Activated gamma-delta T cell treated with anti-CD3 and anti-CD28 coated beads, Interleukin-2, amount 50 U/mL, for 16 hours (primary cell): ENCODE data around the gene BID.

Source experiments
- DNase-seq: peaks from one replicate; pipeline ENCODE4 v3.0.0-alpha.2; 2020; ENCODE audit warnings: low read depth

BID gene

DNA sequence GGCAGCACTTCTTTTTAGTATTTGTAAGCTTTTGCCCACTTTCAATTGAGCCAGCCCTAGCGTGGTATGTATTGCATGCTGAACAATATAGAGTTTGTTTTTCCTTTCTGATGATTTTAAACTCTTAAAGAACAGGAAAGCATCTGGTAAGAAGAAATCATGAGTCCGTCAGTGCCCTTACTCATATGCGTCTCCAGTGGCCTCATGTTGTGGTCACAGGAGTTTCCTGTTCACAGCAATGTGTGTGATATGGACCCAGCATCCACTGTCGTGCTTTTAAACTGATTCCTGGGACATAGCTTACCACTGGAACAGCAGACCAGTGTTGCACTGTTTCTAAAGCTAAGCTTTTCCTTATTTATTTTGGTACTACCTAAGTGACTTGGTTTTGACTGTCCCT is 40.1 kb downstream of the BID start:
- no peak for DNase-seq

DNA sequence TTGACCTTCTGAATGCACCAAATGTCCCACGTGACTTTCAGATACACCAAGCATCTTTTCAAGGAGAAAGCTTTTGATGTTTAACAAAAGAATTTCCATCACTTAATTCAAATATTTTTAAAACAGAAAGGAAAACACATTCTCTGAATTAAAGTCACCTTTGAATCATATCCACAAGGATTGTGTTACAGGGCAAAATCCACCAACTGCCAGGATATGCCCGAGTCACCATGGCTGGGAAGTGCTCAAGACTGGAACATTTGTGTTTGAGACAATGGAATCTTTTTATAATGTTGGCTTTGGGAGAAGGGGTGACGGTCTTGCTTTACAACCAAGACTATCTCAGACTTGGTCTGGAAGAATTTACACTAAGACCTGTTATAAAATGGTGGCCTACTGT is 40.8 kb downstream of the BID start:
- DNase-seq = no peak

DNA sequence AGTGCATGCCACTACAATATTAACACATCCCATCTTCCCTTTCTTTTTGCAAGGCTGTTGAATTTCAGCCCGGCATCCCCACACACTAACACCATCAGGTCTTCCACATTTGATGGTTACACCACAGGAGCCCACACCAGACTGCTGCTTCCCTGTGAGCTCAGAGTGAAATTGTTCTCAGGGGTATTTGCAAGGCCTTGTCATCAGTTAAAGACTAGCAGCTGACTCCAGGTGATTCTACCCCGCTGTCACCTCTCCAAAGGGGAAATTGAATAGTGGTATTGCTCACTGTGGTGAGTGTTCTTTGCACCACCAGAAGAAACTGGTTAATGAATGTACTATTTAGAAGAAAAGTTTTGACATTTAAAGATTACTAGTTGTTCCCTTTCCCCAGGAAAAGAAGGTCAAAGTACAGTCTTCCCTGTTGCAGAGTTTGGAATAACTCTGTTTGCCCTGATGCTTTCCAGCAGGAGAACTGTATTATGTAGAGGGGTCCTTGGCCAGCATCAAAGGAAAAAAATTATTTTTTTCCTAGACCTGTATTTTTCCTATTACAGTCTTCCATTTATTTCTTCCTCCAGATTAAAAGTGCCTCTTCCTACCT is 41.9 kb downstream of the BID start:
- DNase-seq = no peak

DNA sequence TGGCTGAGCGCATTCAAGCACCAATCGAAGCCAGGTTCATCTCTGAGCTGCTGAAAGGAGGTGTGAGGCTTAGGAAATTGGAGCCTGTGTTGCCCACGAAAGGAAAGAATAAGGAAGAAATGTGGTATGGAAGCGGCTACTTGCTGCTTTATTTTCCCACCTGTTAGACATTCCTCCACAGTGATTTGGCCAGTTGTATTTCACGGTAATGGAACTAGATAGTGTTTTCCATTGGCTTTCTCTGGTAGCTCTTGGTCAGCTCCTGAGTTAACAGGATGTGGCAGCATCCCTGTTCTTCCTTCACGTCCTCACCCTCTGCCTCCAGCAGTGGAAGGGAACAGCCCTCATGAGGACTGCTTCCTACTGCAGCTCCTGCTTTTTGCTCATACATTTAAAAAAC is 44.7 kb downstream of the BID start:
- DNase-seq = no peak

DNA sequence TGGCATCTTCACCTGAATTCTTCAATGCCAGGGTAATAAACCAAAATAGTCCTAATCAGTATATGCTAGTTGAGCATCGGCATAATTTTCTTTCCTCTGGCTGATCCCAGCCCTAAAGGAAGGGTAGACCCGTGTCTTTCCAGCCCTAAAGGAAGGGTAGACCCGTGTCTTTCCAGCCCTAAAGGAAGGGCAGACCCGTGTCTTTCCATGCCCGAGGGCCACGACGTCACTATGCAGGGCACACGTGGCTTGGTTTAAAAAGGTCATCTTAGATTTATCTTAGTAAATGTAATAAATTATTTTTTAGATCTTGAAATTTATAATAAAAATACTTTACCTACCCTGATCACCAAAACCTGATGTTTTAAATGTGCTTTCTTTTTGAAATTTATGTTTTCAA is 45.5 kb downstream of the BID start:
- DNase-seq = no peak

DNA sequence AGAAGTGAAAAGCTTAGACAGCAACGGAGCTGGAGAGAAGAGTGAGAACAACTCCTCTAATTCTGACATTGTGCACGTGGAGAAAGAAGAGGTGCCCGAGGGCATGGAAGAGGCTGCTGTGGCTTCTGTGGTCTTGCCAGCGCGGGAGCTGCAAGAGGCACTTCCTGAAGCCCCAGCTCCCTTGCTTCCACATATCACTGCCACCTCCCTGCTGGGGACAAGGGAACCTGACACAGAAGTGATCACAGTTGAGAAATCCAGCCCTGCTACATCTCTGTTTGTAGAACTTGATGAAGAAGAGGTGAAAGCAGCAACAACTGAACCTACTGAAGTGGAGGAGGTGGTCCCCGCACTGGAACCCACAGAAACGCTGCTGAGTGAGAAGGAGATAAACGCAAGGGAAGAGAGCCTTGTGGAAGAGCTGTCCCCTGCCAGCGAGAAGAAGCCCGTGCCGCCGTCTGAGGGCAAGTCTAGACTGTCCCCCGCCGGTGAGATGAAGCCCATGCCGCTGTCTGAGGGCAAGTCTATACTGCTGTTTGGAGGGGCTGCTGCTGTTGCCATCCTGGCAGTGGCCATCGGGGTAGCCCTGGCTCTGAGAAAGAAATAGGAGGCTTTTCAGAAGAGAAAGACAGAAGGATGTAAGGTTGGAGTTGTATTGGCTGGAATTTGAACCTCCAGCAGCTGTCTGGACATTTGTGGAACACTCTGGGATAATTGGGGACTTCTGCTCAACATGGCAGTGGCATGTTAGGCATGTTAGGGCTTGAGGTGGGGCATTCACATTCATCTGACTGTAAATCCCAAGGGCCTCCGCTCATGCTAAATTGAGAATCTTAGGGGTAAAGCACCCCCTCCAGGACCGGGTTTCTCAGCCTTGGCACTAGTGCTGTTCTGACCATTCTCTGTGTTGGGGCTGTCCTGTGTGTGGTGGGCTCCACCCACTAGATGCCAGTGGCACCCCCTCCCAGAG is 47.1 kb downstream of the BID start:
- no peak for DNase-seq

DNA sequence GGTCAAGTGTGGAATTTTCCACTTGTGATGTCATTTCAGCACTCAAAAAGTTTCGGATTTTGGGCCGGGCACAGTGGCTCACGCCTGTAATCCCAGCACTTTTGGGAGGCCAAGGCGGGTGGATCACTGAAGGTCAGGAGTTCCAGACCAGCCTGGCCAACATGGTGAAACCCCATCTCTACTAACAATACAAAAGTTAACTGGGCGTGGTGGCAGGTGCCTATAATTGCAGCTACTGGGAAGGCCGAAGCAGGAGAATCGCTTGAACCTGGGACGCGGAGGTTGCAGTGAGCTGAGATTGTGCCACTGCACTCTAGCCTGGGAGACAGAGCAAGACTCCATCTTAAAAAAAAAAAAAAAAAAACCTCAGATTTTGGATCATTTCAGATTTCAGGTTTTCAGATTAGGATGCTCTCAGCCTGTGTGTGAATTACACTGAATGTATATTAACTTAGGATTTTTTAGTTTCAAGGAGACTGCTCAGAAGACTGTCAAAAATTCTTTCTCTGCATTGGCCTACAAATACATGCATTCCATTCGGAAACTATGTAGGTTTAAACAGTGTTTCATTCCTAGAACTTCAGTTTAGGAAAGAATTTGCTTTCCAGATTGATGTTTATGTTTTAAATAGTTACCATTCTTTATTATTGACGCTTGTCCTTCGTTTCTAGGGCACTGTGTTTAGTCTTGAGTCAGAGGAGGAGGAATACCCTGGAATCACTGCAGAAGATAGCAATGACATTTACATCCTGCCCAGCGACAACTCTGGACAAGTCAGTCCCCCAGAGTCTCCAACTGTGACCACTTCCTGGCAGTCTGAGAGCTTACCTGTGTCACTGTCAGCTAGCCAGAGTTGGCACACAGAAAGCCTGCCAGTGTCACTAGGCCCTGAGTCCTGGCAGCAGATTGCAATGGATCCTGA is 48.0 kb downstream of the BID start:
- DNase-seq = no peak

DNA sequence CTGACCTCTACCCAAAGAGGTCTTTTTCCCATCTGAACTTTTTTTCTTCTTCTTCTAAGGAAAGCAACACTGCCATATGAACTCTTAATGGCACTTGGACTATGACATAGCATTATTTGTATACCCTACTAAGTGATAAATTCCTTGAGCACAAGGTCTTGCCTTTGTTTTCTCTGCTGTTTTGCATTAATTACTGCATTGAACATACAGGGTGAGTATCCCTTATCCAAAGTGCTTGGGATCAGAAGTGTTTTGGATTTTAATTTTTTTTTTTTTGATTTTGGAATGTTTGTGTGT is 48.8 kb downstream of the BID start:
- no peak for DNase-seq

DNA sequence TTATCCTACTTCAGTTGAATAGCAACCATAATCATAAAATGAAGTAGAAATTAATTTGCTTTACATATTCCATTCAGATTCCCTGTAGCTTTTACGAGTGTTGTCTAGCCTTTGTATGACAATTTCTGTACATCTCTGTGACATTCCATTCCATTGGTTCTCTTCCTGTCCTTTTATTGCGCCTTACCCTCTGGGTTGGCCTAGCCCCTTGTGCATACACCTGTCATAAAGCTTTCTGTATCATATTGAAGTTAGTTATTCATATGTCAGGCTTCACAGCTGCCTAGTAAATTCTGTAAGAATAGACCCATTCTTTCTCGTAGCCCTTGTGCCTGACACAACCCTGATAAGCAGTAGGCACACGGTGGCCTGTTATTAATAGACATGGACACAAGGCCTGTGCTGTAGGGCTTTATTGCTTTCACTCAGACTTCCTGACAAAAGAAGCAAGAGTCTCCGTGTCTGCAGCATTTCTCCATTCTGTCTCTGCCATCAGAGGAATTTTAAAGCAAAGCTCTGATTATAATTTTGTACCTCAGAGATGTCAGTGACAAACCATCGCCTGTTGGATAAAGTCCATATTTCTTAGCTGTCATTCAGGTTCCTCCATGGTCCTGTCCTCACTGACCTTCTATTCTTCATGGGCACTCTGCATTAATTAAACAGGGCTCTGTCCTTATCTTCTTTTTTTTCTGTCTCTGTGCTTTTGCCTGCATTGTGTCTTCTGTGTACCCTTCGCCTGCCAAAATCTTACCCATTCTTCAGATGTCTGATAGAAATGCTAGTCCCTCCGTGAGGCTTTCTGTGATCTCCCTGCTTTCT is 49.4 kb downstream of the BID start:
- no peak for DNase-seq

DNA sequence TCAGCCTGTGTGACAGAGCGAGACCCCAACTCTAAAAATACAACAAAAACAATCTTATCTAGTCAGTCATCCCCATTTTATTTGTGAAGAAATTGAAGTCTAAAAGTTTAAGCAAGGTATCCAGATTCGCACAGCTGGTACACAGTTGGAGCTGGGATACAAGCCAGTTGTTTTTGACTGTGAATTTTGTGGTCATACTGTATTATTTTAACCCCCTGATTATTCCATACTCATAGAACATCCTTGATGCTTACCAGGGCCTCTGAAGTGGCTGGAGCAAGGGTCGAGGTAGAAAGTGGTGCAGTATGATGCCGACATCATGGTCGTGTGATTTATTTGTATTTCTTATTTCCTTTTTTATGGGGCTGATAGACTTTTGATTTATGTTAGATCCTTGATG is 50.0 kb downstream of the BID start:
- no peak for DNase-seq

DNA sequence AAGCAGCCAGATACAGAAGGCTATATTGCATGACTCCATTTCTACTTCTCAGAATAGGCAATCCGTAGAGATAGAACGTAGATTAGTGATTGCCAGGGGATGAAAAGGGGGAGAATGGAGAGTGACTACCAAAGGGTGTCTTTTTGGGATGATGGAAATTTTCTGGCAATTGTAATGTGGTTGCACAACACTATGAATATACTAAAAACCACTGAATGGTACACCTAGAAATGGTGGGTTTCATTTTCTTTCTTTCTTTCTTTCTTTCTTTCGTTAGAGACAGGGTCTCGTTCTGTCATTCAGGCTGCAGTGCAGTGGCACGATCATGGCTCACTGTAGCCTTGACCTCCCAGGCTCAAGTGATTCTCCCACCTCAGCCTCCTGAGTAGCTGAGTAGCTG is 54.4 kb downstream of the BID start:
- DNase-seq = no peak

DNA sequence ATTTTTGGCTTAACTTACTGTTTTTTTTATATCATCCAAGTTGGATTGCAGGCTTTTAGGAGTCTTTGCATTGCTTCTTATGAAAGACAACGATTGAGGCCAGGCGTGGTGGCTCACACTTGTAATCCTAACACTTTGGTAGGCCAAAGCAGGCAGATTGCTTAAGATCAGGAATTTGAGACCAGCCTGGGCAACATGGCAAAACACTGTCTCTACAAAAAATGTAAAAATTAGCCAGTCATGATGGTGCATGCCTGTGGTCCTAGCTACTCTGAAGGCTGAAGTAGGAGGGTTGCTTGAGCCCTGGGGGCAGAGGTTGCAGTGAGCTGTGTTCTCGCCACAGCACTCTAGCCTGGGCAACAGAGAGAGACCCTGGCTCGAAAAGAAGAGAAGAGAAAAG is 56.6 kb downstream of the BID start:
- no peak for DNase-seq

DNA sequence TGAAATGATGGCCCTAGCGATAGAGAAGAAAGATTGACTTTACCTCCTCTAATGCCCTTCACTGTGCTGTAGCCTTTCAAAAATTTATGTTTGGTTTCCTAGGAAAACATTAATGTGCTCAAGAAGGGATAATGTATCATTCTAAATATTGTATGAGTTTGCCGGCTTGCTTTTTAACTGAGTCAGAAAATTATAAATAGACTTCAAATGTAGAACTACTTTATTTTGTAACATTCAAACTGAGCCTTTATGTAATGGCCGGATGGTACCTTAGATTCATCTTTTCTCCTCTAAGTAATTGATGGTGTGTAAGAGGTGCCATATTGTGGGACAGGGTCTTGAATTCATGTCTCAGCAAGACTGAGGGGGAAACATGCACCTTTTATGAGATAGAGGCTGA is 57.7 kb downstream of the BID start:
- no peak for DNase-seq

DNA sequence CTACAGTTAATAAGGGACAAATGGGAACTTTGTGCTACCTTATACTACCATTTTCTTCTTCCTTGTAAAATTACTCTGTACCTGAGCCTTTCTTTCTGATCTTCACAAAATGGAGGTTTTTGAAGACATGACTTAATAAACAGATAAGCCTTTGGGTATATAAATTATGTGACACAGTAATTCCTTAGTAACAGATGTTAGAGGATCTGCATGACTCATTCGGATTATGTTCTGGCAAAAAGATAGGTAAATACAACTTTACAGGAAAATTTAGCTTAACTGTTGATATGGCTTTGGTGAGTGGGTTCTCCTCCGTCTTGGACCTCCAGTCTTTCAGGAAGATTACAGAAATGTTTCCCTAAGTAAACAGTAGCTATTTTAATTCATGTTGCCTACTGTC is 61.8 kb downstream of the BID start:
- DNase-seq = no peak

DNA sequence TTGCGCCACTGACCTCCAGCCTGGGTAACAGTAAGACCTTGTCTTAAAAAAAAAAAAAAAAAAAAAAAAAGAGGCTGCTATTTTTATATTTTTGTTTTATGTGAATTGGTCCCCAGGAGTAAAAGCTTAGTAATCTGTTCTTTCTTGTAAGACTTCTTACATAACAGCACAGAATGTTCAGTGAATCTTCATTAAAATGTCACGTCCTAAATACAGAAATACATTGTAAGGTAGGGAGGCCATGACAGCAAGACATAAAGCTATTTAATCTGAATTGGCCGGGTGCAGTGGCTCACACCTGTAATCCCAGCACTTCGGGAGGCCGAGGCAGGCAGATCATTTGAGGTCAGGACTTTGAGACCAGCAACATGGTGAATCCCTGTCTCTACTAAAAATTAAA is 64.2 kb downstream of the BID start:
- DNase-seq = no peak

DNA sequence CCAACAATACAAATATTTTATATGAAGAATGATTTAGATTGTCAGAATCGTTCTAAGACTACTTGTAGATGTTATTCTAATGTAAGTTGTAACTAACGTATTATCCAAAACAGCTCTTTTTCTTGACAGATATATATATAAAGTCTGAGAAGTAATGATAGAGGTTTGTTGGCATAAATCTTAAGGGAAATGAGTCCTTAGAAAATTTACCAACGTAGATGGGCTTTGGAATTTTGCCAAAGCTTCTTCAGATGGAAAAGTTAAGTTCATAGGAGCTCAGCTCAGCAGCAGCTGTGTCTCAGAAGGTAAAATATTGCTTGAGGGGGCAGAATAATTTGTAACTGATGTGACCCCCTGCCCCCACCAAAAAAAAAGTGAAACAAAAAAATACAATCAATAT is 66.7 kb downstream of the BID start:
- DNase-seq = no peak

DNA sequence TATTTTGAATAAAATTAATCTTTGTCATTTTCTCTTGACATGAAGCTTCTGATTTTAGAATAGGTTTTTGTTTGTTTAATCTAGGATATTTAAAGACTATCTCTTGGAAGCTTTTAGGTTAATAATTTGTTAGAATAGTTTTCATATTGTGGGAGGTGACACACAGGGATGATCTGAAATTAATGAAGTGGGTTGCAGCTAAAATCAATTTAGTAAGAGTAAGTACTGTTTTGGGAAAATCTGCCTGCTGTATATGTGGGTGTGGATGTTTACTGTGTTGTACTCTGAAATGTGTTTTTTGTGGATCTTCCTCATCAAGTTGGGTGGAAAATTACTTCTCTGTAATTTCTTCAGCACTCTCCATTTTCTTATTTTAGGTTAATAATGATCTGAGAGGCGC is 67.3 kb downstream of the BID start:
- no peak for DNase-seq

DNA sequence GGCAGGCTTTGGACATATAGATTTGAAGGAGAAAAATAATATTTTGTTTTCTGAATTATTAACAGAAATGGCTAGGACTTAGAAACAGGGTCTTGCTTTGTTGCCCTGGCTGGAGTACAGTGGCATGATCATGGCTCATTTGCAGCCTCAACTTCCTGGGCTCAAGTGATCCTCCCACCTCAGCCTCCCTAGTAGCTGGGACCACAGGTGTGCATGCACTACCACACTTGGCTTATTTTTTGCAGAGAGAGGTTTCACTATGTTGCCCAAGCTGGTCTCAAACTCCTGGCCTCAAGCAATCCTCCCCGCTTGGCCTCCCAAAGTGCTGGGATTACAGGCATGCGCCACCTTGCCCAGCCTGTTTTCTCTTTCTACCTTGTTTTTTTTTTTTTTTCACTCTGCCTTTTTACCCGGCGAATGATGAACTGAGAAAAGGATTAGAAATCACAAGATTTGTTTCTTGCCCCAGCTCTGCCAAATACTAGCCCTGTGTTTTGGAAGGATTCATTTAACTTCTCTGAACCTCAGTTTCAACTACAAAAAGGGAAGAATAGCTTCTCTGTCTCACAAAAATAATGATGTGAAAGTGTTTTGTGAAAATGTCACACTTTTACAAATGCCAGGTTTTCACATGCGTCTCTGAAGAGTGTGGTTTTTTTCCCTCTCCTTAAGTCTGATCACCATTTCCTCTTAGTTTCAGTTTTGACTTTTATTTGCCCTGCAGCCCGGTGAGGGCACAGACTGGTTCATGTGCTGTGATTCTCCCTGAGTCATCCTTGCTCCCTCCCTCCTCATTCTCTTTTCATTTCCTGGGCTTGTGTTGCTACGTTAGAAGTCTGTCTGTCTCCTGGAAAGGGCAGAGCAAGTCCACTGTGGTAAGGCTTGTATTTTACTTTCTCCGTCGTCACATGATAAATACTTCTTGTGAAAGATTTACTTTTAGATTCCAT is 68.0 kb downstream of the BID start:
- DNase-seq = peak; percentile 2

DNA sequence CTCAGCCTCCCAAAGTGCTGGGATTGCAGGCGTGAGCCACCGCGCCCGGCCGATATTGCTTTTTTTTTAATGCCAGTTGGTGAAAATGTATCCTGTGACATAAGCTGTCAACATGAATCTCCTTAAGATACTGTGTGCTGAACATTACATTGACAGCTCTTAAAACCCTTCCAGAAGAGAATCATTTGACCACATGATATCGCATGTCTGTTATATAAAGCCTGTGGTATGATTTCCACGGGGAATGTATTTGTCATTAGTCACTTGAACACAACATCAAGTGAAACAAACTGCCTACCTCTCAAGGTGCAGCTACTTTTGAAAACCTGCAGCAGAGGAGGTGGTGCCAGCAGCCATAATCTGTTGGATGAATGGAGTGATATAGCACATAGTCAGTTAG is 68.7 kb downstream of the BID start:
- no peak for DNase-seq

DNA sequence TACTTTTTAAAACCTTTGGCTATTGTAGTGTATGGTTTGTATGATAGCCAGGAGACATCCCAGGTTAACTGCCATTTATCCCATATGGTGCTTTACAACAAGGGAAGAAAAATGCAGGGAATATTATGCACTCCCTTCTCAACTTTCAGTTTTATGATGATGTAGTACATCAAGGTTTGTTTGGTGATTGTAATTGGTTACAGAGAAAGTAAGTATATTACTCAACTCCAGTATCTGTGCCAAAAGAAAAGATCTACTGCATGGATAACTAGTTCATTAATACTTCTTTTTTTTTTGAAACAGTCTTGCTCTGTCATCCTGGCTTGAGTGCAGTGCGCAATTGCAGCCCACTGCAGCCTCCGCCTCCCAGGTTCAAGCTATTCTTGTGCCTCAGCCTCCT is 70.5 kb downstream of the BID start:
- DNase-seq = no peak

DNA sequence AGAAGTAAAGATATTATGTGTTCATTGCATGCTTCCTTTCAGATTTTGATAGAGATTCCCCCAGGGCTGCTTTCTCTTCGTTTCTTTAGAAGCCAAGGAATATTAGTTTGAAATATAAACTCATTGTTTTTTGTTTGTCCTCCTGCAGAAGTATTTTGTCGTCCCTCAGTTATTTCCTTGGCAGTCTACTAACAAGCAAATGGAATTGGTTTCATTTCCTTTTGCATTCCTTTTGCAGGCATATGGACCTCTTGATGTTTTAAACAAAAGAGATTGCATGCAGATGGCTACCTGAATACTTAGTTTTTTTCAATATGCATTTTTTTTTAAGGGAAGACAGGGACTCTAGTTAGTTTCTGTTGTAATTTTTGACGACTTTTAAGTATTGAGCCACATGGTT is 73.5 kb downstream of the BID start:
- DNase-seq = no peak
